KG1 (cell line): ENCODE measurements around the gene PRKAB1.
"Not testable (repeated sequence)": the region's sequence is repeated elsewhere in the genome, so short reads cannot be mapped to it uniquely, and the experiment has no call there.

Source experiments
- DNase-seq: peaks from one replicate; lab custom pipeline; 2025; lab: John Stamatoyannopoulos, UW

Gene PRKAB1

GRCh38 chr12:119667577-119668323, at the start of gene PRKAB1:
Gene PRKAB1 (plus strand): TSS chr12:119668133. CDS start chr12:119668245, 112 bp downstream.
- peak; percentile 96 for DNase-seq

GRCh38 chr12:119618328-119618896, 49.5 kb upstream of the PRKAB1 start:
- DNase-seq: not testable (repeated sequence)

GRCh38 chr12:119620490-119620889, 47.4 kb upstream of the PRKAB1 start:
- DNase-seq: no peak

GRCh38 chr12:119621878-119622277, 46.1 kb upstream of the PRKAB1 start:
- no peak for DNase-seq

- no peak for DNase-seq
These were observed 43.0 kb upstream of the PRKAB1 start for GRCh38 chr12:119624966-119625365.

GRCh38 chr12:119627019-119627643, 40.8 kb upstream of the PRKAB1 start:
- DNase-seq: no peak

- DNase-seq: no peak
These were observed 40.2 kb upstream of the PRKAB1 start for GRCh38 chr12:119627686-119628085.

GRCh38 chr12:119630223-119630780, 37.6 kb upstream of the PRKAB1 start:
- DNase-seq: no peak

- DNase-seq: no peak
These were observed 36.9 kb upstream of the PRKAB1 start for GRCh38 chr12:119630962-119631550.

GRCh38 chr12:119631930-119632678, 35.8 kb upstream of the PRKAB1 start:
- no peak for DNase-seq

GRCh38 chr12:119634743-119635142, 33.2 kb upstream of the PRKAB1 start:
- DNase-seq: no peak

GRCh38 chr12:119642986-119643385, 24.9 kb upstream of the PRKAB1 start:
- DNase-seq: no peak

- no peak for DNase-seq
These were observed 23.0 kb upstream of the PRKAB1 start for GRCh38 chr12:119644930-119645329.

- no peak for DNase-seq
These were observed 22.3 kb upstream of the PRKAB1 start for GRCh38 chr12:119645535-119646059.

- DNase-seq: no peak
These were observed 18.6 kb upstream of the PRKAB1 start for GRCh38 chr12:119649202-119649808.

- no peak for DNase-seq
These were observed 15.3 kb upstream of the PRKAB1 start for GRCh38 chr12:119652665-119653064.

GRCh38 chr12:119657001-119657400, 10.9 kb upstream of the PRKAB1 start:
- DNase-seq: not testable (repeated sequence)

GRCh38 chr12:119658166-119658565, 9.8 kb upstream of the PRKAB1 start:
- not testable (repeated sequence) for DNase-seq

- no peak for DNase-seq
These were observed 8.5 kb upstream of the PRKAB1 start for GRCh38 chr12:119659289-119659897.

GRCh38 chr12:119660076-119660475, 7.9 kb upstream of the PRKAB1 start:
- DNase-seq: no peak

GRCh38 chr12:119661882-119662281, 6.1 kb upstream of the PRKAB1 start:
- no peak for DNase-seq
